Germinal center (tissue), 1 donor: ENCODE measurements around the gene ARHGAP19.

Experiments used
- DNase-seq: peaks from one replicate; pipeline ENCODE4 v3.0.0; 2012; ENCODE audit warnings: mixed read lengths, low spot score

Gene ARHGAP19

GRCh38 chr10:97292097-97292861 lies at the start of gene ARHGAP19:
Gene ARHGAP19, minus strand, starts transcription at chr10:97292637. Its CDS starts 10 bp downstream, at chr10:97292627.
- DNase-seq: peak; percentile 98

GRCh38 chr10:97341416-97341815 lies 49.0 kb upstream of the ARHGAP19 start:
- no peak for DNase-seq

GRCh38 chr10:97338041-97338440 lies 45.6 kb upstream of the ARHGAP19 start:
- DNase-seq: no peak

GRCh38 chr10:97336942-97337831 lies 44.8 kb upstream of the ARHGAP19 start:
- no peak for DNase-seq

GRCh38 chr10:97336446-97336845 lies 44.0 kb upstream of the ARHGAP19 start:
- DNase-seq: no peak

- no peak for DNase-seq
Measured at GRCh38 chr10:97336006-97336405, 43.6 kb upstream of the ARHGAP19 start.

- DNase-seq: no peak
Measured at GRCh38 chr10:97335188-97335619, 42.8 kb upstream of the ARHGAP19 start.

GRCh38 chr10:97334370-97335175 lies 42.1 kb upstream of the ARHGAP19 start, which contains the start of gene FRAT2:
Gene FRAT2, minus strand, starts transcription at chr10:97334729. Its CDS starts 157 bp downstream, at chr10:97334572.
- peak; percentile 94 for DNase-seq

GRCh38 chr10:97333601-97334369 lies 41.3 kb upstream of the ARHGAP19 start:
- DNase-seq: peak; percentile 46

GRCh38 chr10:97333351-97333600 lies 40.8 kb upstream of the ARHGAP19 start:
- no peak for DNase-seq

GRCh38 chr10:97332591-97333350 lies 40.3 kb upstream of the ARHGAP19 start:
- DNase-seq: no peak

- DNase-seq: no peak
Measured at GRCh38 chr10:97331153-97331703, 38.8 kb upstream of the ARHGAP19 start.

GRCh38 chr10:97329766-97330165 lies 37.3 kb upstream of the ARHGAP19 start:
- DNase-seq: no peak

GRCh38 chr10:97328646-97329453 lies 36.4 kb upstream of the ARHGAP19 start:
- DNase-seq: no peak

- DNase-seq: no peak
Measured at GRCh38 chr10:97327348-97328294, 35.2 kb upstream of the ARHGAP19 start.

GRCh38 chr10:97325754-97326153 lies 33.3 kb upstream of the ARHGAP19 start:
- DNase-seq: no peak

- DNase-seq: no peak
Measured at GRCh38 chr10:97323501-97323900, 31.1 kb upstream of the ARHGAP19 start.

- no peak for DNase-seq
Measured at GRCh38 chr10:97321804-97322190, 29.4 kb upstream of the ARHGAP19 start.
